HG03460 (cell line): ENCODE measurements around the gene ZBTB49.

Experiments
- ATAC-seq: cut with Tn5 transposase; IDR thresholded peaks from one replicate; pipeline ENCODE4 v1.9.1; 2021; ENCODE audit not compliant: unreplicated experiment

ZBTB49 gene

GRCh38 chr4:4281787-4282186 lies 8.3 kb upstream of the ZBTB49 start:
- ATAC-seq: no peak

GRCh38 chr4:4284827-4285618 lies 5.0 kb upstream of the ZBTB49 start:
- ATAC-seq: no peak

- ATAC-seq: no peak
Measured at GRCh38 chr4:4288098-4288497, 2.0 kb upstream of the ZBTB49 start.

- no peak for ATAC-seq
Measured at GRCh38 chr4:4289055-4289454, 996 bp upstream of the ZBTB49 start.

DNA sequence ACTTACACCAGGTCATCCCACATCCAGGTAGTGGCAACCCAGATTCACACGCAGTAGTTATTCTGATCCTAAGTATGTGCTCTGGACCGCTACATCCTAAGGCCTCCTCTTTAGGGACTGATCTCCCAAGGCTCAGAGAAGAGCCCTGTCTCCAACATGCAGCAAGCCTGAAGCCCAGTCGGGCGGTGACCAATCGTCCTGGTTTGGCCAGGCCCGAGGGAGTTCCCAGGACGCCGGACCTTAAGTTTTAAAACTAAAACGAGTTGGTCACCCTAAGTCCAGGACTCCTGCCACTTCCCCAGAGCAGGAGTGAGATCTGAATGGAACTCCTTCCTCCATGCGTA lies 482 bp upstream of the ZBTB49 start:
- ATAC-seq: peak; percentile 24

DNA sequence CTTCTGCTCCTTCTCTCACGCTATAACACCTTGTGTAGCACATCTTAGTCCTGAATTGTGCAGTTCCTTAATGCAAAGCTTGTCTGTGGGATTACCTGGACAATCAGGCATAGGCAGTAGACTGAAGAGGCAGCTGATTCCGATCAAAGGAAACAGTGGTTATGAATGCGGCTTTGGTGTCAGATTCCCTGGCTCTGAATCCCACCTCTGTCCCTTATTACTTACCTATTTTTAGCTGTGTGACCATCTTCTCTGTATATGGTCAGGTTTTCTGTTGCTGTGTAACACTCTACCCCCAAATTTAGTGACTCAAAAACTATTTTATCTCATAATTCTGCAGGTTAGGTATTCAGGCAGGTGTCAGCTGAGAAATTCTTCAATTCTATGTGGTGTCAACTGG lies 3.2 kb downstream of the ZBTB49 start:
- no peak for ATAC-seq

DNA sequence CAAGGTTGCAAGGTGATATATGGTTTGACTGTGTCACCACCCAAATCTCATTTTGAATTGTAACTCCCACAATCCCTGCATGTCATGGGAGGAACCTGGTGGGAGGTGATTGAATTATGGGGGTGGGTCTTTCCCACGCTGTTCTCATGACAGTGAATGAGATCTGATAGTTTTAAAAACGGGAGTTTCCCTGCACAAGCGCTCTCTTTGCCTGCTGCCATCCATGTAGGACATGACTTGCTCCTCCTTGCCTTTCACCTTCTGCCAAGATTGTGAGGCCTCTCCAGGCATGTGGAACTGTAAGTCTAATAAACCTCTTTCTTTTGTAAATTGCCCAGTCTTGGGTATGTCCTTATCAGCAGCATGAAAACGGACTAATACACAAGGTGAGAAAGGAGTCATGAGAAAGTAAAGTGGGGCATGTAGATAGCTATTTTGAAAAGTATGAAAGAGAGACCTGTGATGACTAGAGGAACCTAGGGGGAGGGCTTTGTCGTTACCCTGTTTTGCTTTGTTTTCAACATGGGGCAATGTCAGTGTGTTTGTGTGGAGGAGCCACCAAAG lies 6.3 kb downstream of the ZBTB49 start:
- no peak for ATAC-seq

DNA sequence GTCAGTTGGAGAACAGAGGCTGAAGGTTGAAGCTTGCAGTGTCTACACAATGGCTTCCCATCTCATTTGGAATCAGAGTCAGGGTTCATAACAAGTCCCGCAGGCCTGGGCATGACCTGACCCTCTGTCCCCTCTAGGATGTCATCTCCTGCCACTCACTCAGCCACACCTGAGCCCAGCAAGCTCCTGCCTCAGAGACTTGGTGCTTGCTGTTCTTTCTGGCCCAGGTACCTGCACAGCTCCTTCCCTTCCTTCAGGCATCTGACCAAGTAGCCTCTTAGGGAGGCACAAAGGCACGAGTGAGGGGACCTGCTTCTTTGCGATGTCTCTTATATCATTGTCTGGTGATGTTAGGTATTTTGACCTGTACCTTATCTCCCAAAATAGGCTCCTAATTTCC lies 9.0 kb downstream of the ZBTB49 start:
- no peak for ATAC-seq

GRCh38 chr4:4302001-4302400 lies 11.9 kb downstream of the ZBTB49 start:
- ATAC-seq: no peak

DNA sequence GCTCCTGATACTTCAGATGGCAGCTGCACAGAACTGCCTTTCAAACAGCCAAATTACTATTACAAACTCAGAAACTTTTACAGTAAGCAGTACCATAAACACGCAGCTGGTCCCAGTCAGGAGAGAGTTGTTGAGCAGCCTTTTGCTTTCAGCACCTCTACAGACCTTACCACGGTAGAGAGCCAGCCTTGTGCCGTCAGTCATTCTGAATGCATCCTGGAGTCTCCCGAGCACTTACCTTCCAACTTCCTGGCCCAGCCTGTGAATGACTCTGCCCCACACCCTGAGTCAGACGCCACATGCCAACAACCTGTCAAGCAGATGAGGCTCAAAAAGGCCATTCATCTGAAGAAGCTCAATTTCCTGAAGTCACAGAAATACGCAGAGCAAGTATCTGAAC lies 12.4 kb downstream of the ZBTB49 start:
- ATAC-seq: no peak

DNA sequence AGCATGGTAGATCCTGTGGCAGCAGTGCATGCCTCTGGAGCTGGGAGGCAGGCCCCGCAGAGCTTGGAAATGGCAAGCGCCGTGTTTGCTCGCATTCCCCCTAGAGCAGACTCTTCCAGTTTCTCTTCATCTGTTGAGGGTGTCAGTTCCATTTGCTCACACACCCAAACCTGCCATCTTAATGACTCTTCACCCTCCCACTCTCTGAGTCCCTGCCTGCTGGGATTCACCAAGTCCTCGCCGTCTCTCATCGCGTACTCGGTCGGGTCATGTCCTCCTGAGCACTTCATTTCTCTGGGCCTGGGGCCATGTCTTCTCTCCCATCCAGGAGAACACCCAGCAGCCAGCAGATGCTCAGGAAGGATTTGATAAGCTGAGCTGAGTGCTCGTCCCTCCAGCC lies 16.9 kb downstream of the ZBTB49 start:
- no peak for ATAC-seq

DNA sequence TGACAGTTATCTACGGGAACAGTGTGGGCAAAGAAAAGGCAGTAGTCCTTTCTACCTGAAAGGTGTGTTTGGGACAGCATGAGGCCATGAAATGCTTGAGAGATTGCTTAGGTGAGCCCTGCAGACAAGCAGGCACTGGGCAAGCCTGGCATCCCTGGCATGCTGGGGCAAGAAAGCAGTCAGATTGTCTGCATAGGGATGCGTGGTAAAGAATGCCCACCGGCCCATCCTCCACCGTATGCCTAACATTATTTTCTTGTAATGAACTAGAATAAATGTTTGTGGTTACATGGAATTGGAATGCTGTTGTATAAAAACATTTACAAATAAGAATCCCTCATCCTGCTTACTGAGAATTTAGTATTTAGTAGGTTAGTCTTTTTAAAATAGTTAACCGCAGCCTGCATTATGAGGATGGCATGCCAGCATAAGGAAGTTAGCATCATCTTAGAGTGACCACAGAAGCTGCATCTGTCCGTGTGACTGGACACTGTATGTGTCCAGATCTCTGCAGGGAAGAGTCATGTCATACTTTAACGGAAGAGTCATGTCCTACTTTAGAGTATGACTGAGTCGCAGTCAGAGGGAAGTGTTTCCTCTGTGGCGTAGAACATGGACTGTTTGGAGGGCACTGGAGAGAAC lies 18.9 kb downstream of the ZBTB49 start:
- ATAC-seq: no peak

DNA sequence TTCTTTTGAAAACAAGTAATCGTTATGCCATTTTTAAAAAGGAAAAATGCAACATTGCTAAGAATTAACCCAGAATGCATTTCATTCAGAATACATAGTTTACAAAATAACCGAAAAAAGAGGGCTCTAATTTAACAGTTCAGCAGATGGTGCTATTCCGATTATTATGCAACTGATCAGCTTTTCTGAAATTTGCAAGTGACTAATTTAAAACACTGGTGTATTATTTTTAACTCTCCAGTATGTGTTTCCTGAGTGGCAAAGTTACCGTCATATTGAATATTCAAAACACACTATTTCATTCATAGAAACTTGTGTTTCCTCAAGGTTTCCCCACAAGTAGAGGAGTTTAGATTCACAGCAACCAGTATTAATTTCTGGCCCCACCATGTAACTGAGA lies 21.1 kb downstream of the ZBTB49 start:
- no peak for ATAC-seq

GRCh38 chr4:4315461-4316149 lies 25.6 kb downstream of the ZBTB49 start:
- no peak for ATAC-seq

DNA sequence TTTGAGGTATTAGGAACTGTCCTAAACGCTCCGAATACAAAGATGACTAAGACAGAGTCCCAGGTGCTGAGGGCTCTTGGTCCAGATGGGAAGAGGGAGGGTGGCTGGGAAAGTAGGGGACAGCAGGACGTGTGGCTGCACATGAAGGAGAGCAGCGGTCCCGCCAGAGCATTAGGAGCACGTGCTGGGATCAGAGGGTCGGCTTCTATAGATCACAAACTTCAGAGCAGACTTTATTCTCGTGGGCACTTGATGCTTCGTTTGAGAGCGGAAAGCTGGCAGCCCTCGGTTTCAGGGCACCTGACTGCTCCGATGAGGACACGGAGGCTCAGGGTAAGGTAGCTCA lies 26.1 kb downstream of the ZBTB49 start:
- ATAC-seq: no peak

GRCh38 chr4:4317496-4318232 lies 27.6 kb downstream of the ZBTB49 start:
- no peak for ATAC-seq

- ATAC-seq: no peak
Measured at GRCh38 chr4:4320528-4320927, 30.5 kb downstream of the ZBTB49 start.

DNA sequence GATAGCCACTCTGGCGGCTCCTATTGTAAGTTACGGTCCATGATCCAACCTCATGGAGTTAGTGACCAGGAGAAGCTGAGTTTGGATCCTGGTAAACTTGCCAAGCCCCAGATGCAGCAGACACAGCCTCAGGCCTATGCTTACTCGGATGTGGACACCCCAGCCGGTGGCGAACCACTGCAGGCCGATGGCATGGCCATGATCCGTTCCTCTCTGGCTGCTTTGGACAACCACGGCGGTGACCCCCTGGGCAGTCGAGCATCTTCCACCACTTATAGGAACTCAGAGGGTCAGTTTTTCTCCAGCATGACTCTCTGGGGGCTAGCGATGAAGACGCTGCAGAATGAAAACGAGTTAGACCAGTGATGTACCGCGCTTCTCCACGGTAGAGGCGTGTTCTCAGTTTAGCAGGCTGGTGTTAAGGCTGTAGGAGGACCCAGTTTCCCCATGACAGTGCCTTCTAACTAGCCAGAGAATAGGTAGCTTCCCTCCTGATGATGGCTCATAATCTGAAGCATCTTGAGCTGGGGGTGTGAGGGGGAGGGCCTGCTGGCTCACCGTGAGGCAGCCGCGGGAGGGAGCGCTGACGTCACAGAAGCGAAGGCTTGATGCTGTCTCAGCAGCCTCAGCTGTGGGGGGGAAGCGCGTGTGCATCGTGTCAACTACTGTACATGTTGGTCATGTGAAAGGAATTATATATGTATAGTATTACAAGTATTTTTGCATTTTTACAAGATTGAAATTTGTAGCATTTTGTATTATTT lies 31.1 kb downstream of the ZBTB49 start:
- ATAC-seq: no peak

GRCh38 chr4:4321951-4322688 lies 32.1 kb downstream of the ZBTB49 start:
- ATAC-seq: no peak
